GM08714 (cell line): ENCODE data around the gene FETUB.

Experiments
- H3K4me3 ChIP-seq: fragments of 200-500 bp; sonication (Bioruptor generic); 2 replicates; pipeline ENCODE4 v1.5.1; 2014; ENCODE audit warnings: mild to moderate bottlenecking, low read length, inconsistent platforms
- ZNF274 ChIP-seq: IDR thresholded peaks from 2 replicates; pipeline ENCODE4 v1.6.1; 2012; ENCODE audit warnings: mild to moderate bottlenecking, low read depth, low read length

The FETUB gene

DNA sequence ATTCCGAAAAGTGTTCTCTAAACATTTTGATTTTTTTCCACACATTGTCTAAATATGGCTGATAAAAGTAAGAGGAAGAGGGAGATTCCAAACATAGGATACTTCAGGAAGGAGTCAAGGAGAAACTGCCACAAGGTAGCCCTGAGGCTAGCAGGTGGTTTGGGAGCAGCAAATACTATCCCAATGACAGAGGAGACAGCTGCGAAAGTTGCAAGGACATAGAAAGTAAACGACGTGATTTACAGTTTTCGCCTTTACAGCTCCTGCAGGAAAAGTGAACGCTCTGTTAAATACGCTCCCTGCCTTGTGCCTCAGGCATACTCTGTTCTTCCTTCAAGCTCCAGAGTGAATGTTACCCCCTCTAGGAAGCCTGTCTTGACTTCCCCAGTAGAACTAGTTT, 3.7 kb upstream of the FETUB start:
- no peak overlapping the region for H3K4me3 ChIP-seq
- TF ChIP-seq ZNF274, result no peak

DNA sequence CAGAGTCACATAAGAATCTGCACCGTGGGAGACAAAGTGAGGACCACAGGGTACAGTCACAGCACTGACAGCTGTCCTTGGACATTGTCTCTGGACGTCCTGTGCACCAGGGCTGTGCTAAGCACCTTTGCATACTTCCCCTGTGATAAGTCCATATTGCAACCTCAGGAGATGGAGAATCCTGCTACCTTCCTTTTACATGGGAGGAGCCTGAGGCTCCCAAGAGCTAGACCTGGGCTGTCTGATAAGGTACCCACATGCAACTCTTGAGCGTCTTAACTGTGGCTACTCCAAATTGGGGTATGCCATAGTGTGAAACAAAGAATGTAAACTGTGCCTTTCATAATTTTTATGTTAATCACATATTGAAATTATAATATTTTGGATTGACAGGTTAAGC, 2.5 kb upstream of the FETUB start:
- TF ChIP-seq ZNF274, result no peak
- H3K4me3 ChIP-seq, result no peak overlapping the region

DNA sequence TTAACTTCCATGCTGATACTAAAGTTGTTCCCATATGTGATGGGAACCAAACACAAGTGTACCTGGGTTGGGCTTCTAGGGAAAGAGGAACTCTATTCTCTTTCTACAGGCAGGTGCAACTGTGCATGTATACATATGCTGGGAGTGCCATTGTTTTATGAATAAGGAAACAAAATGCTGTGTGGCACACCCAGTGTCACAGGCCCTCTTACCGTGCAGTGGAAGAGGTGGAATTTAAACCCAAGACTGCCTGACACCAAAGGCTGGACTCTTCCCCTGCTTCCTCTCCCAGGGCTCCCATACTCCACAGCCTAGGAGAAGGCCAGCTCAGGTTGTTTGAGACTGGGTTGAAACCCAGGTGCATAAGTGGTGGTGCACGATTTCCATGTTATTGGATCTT, 1.9 kb upstream of the FETUB start:
- TF ChIP-seq ZNF274, result no peak
- no peak overlapping the region for H3K4me3 ChIP-seq

DNA sequence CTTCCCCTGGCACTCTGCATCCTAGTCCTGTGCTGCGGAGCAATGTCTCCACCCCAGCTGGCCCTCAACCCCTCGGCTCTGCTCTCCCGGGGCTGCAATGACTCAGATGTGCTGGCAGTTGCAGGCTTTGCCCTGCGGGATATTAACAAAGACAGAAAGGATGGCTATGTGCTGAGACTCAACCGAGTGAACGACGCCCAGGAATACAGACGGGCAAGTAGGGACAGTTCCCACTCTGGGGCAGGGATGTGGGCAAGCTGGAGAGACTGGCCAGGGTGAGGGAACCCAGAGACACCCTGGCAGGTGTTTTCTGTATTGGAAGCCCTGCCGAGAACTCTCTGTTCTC, 247 bp downstream of the FETUB start:
- no peak overlapping the region for H3K4me3 ChIP-seq
- no peak for TF ChIP-seq ZNF274

DNA sequence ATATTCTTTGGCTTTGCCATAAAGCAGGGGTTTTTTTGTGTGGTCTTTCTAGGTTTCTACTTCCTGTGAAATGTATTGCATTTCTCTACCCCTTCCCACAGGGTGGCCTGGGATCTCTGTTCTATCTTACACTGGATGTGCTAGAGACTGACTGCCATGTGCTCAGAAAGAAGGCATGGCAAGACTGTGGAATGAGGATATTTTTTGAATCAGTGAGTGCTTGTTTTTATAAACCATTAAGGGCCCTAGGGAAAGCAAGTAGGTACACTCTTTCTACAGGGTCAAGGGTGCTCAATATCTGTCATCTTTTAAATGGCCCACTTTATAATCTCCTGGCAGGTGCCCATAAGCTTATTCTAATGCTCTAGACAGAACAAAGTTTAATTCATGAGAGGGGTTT, 730 bp downstream of the FETUB start:
- TF ChIP-seq ZNF274, result no peak
- no peak overlapping the region for H3K4me3 ChIP-seq

DNA sequence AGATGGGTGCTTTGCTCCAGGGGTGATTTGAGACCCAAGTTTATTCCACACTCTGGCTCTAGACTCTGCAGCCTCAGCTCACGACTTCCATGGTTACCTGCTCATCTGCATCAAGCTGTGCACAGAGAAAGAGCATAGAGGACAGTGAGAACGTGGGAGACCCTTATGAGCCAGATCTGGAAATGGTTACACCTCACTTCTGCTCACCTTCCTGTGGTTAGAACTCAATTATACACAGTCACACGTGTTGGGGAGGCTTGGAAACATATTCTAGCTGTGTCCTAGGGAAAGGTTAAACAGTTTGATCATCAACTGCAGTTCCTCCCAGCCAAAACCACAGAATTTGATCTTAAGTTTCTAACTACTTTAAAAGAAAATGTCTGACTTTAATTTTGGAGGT, 1.8 kb downstream of the FETUB start:
- H3K4me3 ChIP-seq, result no peak overlapping the region
- TF ChIP-seq ZNF274, result no peak

DNA sequence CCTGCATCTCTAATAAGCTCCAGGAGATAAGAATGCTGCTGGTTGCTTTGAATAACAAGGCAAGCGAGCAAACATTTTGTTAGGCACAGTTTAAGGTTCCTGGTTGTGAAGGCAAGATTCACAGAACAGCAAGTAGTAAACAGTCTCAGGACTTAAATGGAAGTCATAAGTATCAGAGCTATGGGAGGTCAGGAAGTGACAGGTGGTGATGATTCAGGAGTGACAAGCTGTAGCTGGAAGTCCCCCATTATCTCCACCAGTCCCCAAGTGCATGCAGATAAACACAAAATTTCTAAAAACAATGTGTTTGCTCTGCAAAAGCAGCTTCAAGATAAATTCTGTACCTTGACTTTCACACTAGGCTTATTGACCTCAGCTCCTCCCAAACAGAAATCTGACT, 3.3 kb downstream of the FETUB start:
- no peak for TF ChIP-seq ZNF274
- H3K4me3 ChIP-seq, result no peak overlapping the region

DNA sequence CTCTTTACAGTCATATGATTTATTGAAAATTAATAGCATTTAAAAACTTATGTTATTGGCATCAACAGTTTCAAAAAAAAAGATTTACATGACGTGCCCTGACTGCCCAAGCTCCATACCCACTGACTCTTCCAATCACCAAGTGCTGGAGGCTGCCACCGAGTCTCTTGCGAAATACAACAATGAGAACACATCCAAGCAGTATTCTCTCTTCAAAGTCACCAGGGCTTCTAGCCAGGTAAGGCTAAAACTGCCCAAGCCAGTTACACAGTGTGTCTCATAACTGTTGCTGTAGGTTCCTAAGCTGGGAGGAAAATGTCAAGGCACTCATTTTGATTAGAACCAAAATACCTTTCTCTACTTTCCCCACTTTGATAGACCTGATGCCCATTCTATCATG, 4.5 kb downstream of the FETUB start:
- no peak for TF ChIP-seq ZNF274
- H3K4me3 ChIP-seq, result no peak overlapping the region

DNA sequence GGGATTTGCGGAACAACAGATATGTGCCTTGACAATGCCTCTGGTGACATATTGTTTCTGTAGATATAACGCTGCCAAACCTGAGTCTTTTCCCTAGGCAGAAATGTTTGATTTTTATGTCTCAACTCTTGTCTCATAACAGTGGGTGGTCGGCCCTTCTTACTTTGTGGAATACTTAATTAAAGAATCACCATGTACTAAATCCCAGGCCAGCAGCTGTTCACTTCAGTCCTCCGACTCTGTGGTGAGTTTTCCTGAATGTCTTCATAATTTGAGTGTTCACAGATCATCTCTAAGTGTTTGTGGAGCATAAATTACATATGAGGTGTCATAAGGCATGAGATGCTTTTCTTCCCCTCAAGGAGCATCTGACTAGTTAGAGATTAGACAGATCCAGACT, 5.9 kb downstream of the FETUB start:
- no peak overlapping the region for H3K4me3 ChIP-seq
- TF ChIP-seq ZNF274, result no peak

DNA sequence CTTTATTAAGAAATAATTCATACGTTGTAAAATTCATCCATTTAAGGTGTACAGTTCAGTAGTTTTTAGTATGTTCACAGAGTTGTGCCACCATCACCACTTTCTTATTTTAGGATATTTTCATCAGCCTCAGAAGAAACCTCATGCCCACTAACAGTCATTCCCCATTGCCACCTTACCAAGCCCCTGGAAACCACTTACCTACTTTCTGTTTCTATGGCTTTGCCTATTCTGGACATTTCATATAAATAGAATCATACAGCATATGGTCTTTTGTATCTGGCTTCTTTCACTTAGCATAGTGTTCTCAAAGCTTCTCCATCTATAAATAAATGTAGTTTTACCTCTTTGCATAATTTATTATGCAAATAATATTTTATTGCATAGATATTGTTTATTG, 6.6 kb downstream of the FETUB start:
- no peak overlapping the region for H3K4me3 ChIP-seq
- no peak for TF ChIP-seq ZNF274

DNA sequence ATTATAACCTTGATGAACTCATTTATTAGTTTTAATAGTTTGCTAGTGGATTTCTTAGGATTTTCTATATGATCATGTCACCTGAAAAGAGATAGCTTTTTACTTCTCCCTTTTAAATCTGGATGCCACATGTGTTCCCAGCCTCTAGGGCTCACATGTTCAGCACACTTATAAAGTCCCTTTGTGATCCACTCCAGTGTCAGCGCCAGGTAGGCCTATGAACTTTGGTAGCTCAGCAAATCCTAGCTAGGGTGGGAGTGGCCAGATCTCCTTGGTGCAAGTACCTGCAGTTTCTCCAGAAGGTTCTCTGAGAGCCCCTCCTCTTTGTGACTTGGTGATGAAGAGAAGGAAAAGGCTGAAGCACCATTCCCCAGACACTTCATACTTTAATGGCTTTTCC, 8.7 kb downstream of the FETUB start:
- TF ChIP-seq ZNF274, result no peak

DNA sequence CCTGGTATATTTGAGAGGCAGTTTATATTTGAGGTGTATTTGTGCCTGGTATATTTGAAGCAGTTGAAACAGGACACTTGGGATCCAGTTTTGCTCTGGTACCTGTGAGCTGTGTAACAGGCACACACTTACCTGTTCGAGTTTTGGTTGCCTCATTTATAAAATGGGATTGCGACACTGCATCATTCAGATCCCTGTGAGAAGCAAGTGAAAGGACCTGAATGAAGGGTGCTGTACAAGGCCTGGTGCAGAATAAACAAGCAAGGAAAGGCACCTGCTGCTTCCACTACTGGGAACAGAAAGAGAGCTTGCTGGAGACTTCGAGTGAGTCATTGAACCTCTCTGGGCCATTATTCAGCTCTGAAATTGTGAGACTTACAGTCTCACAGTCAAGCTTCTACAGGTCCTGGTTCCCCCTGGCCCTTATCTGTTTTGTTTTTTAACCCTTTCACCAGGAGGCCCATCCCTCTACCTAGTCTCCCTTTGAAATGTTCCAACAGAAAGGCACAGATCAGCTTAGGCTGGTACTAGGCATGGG, 11.5 kb downstream of the FETUB start:
- TF ChIP-seq ZNF274, result no peak
- no peak overlapping the region for H3K4me3 ChIP-seq

More for the DNA sequence above, 8.7 kb downstream of the FETUB start:
- no peak overlapping the region for H3K4me3 ChIP-seq

DNA sequence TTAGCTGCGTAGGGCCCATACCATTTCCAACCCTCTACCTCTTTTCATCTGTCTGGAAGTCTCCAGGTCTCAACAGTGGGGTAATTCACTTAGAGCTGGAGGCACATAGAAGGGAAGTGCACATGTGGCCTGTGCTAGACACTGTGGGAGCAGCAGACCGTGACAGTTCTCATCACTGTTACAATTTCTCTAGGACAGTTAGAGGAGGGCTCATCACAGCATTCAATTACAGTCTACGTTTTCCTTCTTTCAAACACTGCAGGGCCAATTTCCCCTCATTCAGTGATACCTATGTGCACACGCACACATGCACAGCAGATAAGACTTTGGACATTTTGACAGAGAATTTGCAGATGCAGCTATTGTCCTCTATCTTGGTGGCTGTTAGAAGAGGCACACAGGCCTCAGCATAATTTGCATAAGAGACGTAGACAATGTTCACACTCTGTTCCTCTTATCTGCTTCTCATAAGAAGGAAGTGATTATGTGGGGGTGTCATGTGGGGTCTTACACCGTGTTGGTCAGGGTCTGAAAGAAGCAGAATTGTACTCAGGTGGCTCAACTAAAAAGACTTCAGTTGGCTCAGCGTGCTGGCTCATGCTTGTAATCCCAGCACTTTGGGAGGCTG, 13.0 kb downstream of the FETUB start:
- H3K4me3 ChIP-seq, result no peak overlapping the region; the same call in 1 of the 2 replicates
- TF ChIP-seq ZNF274, result no peak

DNA sequence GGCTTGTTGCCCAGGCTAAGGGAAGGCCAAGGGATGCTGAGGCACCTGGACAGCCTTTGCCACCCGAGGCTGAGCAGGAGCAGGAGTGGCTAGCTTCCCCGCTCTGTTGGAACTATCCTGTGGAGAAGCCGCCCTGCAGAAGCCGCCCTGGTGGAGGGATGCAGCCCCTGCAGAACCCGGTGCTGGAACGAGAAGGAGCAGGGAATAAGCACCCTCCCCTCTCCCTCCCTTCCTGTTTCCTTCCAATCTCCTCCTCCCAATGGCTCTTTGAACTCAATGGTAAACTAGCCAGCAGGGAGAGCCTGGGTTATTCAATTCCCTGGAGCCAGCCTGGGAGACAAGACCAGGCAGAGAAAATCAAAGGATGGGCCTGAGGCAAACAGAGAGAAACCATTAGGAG, 13.8 kb downstream of the FETUB start:
- H3K4me3 ChIP-seq, result no peak overlapping the region
- TF ChIP-seq ZNF274, result no peak

DNA sequence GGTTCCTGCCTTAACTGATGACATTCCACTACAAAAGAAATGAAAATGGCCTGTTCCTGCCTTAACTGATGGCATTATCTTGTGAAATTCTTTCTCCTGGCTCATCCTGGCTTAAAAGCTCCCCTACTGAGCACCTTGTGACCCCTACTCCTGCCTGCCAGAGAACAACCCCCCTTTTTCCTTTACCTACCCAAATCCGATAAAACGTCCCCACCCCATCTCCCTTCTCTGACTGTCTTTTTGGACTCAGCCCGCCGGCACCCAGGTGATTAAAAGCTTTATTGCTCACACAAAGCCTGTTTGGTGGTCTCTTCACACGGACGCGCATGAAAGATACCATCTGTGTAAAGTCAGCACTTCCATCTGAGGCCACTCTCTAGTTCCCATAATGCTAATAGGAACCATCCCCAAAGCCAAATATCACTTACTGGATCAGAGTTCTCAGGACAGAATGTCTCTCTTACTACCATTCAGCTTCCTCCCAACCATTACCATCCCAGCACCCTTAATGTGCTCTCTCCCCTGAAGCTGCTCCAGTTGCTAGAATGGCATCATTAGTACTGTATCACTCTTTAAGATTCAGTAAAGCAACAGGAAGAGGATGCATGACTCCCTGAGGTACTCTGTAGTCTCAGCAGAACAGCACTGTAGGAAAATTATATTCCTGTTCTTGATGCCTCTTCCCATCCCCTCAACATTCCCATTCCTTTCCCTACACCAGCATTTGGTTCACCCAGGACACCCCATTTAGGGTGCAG, 23.3 kb downstream of the FETUB start:
- TF ChIP-seq ZNF274, result no peak
- H3K4me3 ChIP-seq, result no peak overlapping the region
